ENCODE results near the gene ECSCR.
"Not testable (repeated sequence)": the region's sequence is repeated elsewhere in the genome, so short reads cannot be mapped to it uniquely, and the experiment has no call there.

ECSCR gene

DNA sequence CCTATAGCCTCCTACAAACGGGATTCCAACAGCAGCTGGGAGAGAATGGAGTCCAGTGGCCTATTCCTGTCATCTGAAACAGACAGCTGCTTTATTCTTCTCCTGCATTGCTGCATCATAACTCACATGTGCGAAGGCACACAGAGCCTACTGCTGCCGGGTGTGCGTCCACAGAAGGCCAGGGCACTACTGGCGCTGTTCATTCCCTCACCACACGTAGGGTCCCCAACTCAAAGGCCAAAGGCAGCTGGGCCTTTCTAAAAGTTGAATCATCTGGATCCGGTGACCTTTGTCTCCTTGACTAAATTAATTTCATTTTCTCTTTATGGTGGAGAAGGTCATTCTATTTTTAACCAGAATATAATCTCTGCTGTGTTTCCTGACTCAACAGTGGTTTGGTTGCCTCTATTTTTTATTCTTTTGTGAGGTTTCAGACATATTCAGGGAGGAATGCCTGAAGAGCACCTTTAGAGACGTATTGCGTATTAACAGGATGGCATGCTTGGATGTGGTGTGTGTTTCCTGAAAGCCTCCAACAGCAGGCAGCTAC lies 47.9 kb downstream of the ECSCR start:
- DNase-seq (ENCODE audit: low read depth, low spot score), result no peak

DNA sequence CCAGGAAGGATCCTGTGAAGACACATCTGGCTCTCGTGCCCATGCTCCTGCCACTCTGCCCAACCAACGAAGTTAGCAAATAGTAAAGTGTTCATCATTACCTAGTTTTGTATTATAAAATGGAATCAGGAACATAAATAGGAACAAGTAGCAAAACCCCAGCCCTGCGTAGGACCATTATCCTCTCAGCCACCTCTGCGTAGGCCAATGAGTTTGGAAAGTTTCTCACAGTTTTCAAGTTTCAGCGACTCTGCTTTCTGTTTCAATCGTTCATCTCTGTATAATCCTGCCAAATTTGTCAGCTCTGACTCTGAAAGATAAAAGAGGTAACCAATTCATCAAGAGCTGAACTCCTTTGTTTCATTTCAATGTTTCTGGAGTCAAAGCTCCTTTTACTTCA lies 48.6 kb downstream of the ECSCR start:
- no peak for DNase-seq (ENCODE audit: low read depth, low spot score)

DNA sequence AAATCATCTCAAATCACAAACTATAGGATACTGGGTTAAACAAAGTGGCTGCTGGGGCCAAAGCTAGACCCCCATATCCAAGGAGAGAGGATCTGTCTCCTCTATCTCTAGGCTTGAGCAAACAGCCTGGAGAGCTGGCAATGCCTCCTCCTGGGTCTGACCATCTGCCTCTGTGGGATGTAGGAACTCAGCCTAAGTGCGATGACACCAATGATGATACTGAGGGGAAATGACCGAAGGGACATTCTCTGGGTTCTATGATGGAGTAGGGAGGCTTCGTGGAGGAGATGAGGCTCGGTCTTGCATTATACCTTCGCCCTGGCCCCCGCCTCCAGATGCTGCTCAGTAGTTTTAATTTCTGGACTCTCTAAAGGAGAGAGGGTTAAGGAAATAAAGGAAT lies 49.4 kb downstream of the ECSCR start:
- DNase-seq (ENCODE audit: low read depth, low spot score), result no peak

DNA sequence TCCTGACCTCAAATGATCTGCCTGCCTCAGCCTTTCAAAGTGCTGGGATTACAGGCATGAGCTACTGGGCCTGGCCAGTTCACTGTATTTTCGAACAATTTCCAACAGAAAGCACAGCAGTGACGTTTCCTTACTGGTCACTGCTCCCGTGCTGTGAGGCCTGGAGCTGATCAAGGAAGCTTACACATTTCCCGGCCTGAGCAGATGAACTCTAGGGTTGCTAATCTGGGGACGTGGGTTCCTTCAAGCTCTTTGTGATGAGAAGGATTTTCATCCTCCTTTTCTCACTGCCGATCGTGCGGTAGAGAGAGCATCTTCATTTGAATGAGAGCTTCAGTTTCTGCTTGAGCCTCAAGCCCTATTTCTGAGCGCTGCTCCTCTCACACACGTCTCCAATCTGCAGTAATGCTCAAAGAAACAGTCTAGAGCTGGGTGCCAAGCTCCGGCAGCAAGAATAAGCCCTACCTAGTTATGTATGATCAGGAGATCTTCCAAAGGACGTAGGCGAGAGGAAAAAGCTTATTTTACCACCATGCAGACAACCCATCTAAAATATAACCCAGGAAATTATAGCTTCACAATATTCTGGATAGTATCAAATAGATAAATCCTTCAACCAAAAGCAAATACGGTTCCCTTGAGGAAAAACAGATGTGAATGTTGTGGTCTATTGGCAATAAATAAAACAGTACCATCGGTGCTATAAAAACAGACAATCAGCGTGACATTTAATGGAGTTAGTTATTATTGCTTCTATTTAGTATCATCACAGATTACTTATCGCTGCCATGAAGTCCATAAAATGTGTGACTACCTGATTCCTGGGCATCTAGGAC lies 51.3 kb downstream of the ECSCR start:
- no peak for DNase-seq (ENCODE audit: low read depth, low spot score)

DNA sequence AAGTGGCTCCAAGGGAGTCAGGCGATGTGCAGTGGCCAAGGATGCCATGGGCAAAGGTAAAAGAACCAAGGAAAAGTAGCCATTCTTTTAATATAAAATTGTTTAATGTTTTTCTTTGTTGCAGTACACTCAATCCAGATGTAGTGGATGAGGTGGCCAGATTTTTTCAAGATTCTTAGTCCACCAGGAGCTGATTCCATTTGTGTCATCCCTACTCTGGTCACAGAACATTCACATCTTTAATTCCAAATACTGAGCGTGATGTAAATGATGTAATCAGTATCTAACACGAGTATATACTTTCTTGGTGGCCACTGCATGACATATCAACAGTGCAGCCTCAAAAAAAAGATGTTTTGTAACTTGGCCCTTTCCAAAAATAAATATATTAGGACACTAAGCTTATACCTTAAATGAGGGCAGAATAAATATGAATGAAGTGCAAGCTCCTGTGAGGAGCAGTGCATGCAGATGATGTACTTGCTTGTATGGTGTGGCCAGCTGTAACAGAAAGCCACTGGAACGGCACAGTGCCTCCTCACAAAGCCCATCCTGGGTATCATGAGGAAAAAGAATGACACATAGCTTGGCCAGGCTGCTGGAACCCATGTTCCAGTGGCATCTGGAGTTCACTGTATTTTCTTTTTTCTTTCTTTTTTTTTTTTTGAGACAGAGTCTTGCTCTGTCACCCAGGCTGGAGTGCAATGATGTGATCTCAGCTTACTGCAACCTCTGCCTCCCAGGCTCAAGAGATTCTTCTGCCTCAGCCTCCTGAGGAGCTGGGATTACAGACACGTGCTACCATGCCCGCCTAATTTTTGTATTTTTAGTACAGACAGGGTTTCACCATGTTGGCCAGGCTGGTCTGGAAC lies 52.2 kb downstream of the ECSCR start:
- no peak for DNase-seq (ENCODE audit: low read depth, low spot score)

DNA sequence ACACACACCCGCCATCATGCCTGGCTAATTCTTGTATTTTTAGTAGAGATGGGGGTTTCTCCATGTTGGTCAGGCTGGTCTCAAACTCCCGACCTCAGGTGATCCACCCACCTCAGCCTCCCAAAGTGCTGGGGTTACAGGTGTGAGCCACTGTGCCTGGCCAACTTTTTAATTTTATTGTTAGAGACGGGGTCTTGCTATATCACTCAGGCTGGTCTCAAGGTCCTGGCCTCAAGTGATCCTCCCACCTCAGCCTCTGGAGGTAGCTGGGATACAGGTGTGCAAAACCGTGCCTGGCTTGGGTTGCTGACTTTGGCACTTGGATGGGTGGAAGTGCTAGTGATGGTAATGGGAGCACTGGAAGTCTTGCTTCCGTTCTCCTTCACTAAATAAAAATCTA lies 53.4 kb downstream of the ECSCR start:
- DNase-seq (ENCODE audit: low read depth, low spot score), result not testable (repeated sequence)

DNA sequence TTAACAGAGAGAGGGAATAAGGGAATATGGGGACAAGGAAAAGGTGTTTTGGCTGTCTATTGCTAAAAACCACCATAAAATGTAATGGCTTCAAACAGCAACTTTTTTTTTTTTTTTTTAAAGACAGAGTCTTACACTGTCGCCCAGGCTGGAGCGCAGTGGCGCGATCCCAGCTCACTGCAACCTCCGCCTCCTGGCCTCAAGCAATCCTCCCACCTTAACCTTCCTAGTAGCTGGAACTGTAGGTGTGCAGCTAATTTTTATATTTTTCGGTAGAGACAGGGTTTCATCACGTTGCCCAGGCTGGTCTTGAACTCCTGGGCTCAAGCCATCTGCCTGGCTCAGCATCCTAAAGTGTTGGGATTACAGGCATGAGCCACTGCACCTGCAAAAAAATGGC lies 54.4 kb downstream of the ECSCR start:
- DNase-seq (ENCODE audit: low read depth, low spot score), result no peak

DNA sequence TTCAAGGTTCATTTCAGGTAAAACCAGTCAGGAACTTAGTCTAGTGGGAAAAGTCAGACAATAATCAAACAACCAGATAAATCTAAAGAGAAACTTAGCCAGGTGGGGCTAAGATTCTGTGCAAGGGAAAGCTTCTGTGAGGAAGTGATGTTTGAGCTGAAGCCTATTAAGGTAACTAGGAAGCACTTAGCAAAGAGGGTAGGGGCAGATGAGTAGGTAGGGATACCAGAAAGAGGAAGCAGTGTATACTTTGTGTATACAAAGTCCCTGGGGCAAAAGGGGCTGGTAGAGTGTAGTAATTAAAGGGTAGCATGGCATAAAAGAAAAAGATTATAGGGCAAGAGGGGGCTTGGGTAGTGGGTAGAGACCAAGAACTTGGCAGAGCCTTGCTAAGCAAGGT lies 55.0 kb downstream of the ECSCR start:
- DNase-seq (ENCODE audit: low read depth, low spot score), result no peak

DNA sequence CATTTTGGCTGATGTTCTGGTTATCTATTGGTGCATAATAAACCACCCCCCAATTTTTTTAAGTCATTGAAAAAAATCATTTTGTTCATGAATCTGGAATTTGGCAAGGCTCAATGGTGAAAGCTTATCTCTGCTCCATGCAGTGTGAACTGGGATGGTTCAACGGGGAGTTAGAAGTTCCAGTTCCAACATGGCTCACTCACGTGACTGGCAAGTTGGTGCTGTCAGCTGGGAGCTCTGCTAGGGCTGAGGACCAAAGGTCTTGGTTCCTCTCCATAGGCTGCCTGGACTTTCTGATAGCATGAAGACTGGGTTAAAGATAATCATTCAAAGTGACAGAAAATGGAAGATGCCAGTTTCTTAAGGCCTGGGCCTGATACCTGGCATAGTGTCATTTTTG lies 55.6 kb downstream of the ECSCR start:
- DNase-seq (ENCODE audit: low read depth, low spot score), result no peak

DNA sequence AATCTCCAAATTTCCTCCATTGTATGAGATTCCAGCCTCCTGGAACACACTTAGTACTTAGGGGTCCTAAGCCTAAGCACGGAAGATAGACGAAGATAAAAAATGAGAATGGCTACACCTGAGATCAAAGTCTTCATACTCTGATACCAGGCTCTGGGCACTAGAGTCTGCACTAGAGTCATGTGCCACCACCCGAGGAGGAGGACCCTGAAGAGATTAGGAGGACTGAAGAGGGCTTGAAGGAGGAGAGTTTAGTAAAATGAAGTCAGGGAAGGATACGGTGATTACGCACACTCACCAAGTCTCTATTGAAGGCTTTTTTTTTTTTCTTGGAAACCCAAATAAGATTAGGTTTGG lies 58.1 kb downstream of the ECSCR start:
- no peak for DNase-seq (ENCODE audit: low read depth, low spot score)

DNA sequence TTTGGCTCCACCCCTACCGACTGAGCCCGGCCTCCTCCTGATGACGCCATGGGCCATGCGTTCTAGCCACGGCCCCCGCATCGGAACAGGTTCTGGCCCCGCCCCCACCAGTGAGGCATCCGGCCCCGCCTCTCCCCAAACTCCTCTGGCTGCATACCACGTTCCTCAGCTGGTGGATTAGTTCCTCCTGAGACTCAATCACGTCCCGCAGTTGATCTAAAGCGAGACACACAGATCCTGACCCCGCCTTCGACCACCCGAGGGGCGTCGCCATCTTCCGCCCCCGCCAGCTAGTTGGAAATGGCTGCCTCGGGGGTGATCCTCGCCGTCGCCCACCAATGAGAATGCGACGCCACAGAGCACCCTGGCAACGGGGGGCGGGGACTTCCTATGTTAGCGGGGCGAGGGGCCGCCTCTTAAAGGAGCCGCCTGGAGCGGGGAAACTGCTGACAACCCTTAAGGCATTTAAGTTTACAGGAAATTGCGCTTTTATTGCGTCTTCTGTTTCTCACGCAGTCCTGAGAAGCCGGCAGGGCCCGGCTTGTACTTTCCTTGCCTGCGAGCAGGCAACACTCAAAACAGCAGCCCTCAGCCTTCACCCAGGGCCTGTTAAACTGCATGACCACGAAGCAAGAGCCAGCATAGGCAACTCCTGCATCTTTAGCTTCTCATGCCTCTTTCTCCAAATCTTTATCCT lies 58.6 kb downstream of the ECSCR start, which contains the start of gene SPATA24:
Gene SPATA24 (minus strand): TSS at position 303 of the 697 bp plus-strand sequence. CDS start 29 bp downstream, at position 274.
- peak; percentile 98 for DNase-seq (ENCODE audit: low read depth, low spot score)

DNA sequence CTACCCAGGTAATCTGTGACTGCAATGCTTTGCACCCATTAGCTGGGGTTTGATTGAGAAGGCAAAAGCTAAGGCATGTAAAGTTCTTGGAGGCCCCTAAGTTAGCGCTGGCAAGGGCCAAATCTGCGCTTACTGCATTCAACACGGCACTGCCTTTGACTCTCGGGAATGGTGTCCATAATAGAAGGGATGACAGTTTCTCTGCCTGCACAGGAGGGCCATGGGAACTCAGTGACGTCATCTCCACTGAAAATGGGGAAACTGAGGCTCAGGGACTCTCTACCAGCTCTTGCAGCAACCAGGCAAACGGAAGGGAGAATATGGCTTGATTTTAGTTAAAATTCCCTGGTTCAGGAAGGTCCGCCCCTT lies 59.1 kb downstream of the ECSCR start:
- no peak for DNase-seq (ENCODE audit: low read depth, low spot score)

DNA sequence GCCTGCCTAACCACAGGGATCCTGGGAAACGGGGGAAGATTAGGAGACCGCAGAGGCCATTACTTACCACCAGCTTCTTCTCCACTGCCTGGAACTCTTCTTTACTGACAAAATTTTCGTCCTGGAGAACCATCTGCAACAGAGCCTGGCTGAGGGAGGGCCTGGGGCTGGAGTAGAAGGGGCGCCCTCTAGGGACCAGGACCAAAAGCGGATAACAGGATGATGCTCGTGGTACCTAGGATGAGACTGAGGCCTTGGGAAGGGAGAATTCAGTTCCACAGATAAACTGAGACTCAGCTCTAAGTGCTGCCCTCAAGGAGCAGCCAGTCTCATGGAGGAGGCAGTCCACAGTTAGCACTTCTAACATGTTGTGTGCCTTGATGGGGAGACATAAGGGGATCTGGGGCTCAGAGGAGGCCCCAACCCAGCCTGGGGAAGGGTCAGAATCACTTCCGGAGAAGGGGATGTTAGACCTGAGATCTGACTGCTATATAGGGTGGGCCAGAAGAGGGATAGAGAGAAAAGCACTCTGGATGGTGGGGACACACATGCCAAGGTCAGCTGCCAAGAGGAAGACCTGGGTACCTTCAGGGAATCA lies 59.9 kb downstream of the ECSCR start:
- DNase-seq (ENCODE audit: low read depth, low spot score), result no peak

DNA sequence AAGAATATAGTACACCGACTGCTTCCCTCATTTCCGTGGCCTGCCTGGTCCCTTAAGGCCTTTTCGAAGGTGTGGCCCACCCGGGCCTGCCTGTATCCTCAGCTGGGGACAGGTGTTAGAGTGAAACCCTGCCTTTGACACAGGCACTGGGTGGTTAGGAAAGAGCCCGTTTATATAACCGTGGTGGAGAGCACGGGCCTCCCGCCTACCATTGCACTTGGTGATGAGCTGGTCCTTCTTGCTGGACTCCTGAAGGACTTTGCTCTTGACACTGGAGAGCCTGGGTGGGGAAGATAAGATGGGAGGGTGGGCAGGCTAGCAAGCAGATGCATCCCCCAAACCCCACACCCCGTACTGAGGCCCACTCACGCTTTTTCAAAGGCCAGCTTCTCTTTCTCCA lies 61.0 kb downstream of the ECSCR start:
- DNase-seq (ENCODE audit: low read depth, low spot score), result no peak

DNA sequence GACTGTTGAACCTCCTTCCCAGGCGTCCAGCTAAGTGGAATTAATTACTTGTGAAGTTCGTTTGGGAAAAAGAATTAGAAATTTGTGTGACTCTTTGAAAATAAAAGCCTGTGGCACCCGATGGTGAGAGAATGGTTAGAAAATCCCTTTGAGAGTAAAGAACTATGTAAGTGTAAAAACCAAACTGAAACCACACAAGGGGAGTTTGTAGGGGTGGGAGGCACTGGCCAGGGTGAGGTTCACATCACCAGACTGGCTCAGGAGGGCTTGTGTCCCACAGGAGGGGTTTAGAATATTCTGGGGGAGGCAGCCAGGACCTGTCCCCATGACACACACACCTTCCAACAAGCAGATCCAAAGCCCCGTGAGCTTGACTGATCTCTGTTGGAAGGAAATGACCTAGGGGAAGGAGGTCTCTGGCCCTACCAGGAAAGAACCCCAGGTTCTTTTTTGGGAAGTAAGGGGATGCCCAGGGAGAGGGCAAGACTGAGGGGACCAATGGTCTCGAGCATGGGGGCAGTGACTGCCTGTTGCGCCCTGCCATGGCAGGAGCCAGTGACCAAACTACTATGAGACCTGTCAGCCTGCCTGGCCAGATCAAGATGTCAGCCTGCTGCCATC lies 62.9 kb downstream of the ECSCR start:
- no peak for DNase-seq (ENCODE audit: low read depth, low spot score)

Data from activated naive CD8-positive, alpha-beta T cell treated with anti-CD3 and anti-CD28 coated beads, Interleukin-2, amount 50 U/mL, for 16 hours (primary cell).